MCF 10A (cell line): ENCODE data around the gene HCN2. TPM values are rescaled to one million over a fixed set of nuclear protein-coding genes. Genes with fewer than 3 reads are reported as not detected.
"Not testable (repeated sequence)": the region's sequence is repeated elsewhere in the genome, so short reads cannot be mapped to it uniquely, and the experiment has no call there.

ENCODE experiments used
- BruUV-seq: library from RNA; stranded (reverse); fragments of 400-500 nt; replicated peaks from 2 replicates; lab custom pipeline; 2021; lab: Mats Ljungman, UMichigan
- CTCF ChIA-PET: fragments of 300-600 bp; sonication (Branson Sonifier 250); formaldehyde crosslinking; extraction: SDS; loops from one replicate; lab custom pipeline; 2021; ENCODE audit warnings: antibody characterized with exemption, inconsistent platforms; lab: Yijun Ruan, JAX
- POLR2A ChIA-PET: fragments of 300-600, 350-650 bp; sonication (Branson Sonifier 250); formaldehyde crosslinking; extraction: SDS; loops from one replicate; lab custom pipeline; 2020; ENCODE audit warnings: antibody characterized with exemption, inconsistent platforms; lab: Yijun Ruan, JAX
- DNase-seq: peaks from one replicate; pipeline ENCODE4 v3.0.0-alpha.2; 2018; ENCODE audit not compliant: unreplicated experiment
- H3K27ac Mint-ChIP-seq: one replicate; pipeline ENCODE4 v1.8.0; 2022; ENCODE audit warnings: mild to moderate bottlenecking, low read depth, mixed read lengths; ENCODE audit not compliant: unreplicated experiment
- H3K27me3 Mint-ChIP-seq: one replicate; pipeline ENCODE4 v1.8.0; 2022; ENCODE audit warnings: mixed read lengths; ENCODE audit not compliant: insufficient read depth, unreplicated experiment
- H3K36me3 Mint-ChIP-seq: one replicate; pipeline ENCODE4 v1.8.0; 2022; ENCODE audit warnings: mild to moderate bottlenecking, moderate library complexity, mixed read lengths; ENCODE audit not compliant: insufficient read depth, unreplicated experiment
- H3K4me1 Mint-ChIP-seq: one replicate; pipeline ENCODE4 v1.8.0; 2022; ENCODE audit warnings: mixed read lengths; ENCODE audit not compliant: insufficient read depth, unreplicated experiment
- H3K4me3 Mint-ChIP-seq: one replicate; pipeline ENCODE4 v1.8.0; 2022; ENCODE audit warnings: mild to moderate bottlenecking, moderate library complexity, mixed read lengths; ENCODE audit not compliant: unreplicated experiment
- H3K9me3 Mint-ChIP-seq: one replicate; pipeline ENCODE4 v1.8.0; 2022; ENCODE audit warnings: mixed read lengths; ENCODE audit not compliant: unreplicated experiment
- CTCF ChIP-seq: fragments of 200-600 bp; IDR thresholded peaks from one replicate; pipeline ENCODE4 v1.8.0; 2022; ENCODE audit warnings: antibody characterized with exemption, mild to moderate bottlenecking; ENCODE audit not compliant: unreplicated experiment
- intact Hi-C: fragments of 100-400 bp; cut with micrococcal nuclease; formaldehyde crosslinking; loops from 2 replicates; pipeline ENCODE4 v1.14.1; 2022
- total RNA-seq: library from RNA; stranded (reverse); gene quantifications from 2 replicates; pipeline ENCODE4 v1.2.3, GENCODE V29; 2022

The HCN2 gene
- total RNA-seq, 1 experiment from 2014 or later = 0.68 TPM

- Mint-ChIP-seq H3K27me3 (no peaks in the 10 kb centered on the region), H3K4me3 (no peak overlapping the region), H3K9me3 (no peaks in the 10 kb centered on the region), H3K36me3 (peaks cover 49% of the 10 kb centered on the region), H3K27ac (no peak overlapping the region), H3K4me1 (peaks cover 5% of the 10 kb centered on the region)
- intact Hi-C loops = no loop called here
- TF ChIP-seq CTCF = peak; percentile 14
- no peak for DNase-seq
- BruUV-seq = no TSS peak
- ChIA-PET CTCF (interaction anchor here (0.6 to 1.0 kb wide), 4 partner anchors 35 to 103 kb away, joined by 3 read pairs; partner anchors contain the start of gene RNF126), POLR2A (interaction anchor here (0.9 to 1.1 kb wide), 2 partner anchors 29 to 56 kb away, joined by 3 to 4 read pairs; partner anchors contain the start of gene BSG)
These were observed 38.5 kb downstream of the HCN2 start for GRCh38 chr19:628168-628567.

- H3K9me3 Mint-ChIP-seq, BruUV-seq, DNase-seq, H3K4me3 Mint-ChIP-seq, intact Hi-C loops, H3K27ac Mint-ChIP-seq, H3K4me1 Mint-ChIP-seq, H3K27me3 Mint-ChIP-seq: not testable (repeated sequence)
- H3K36me3 Mint-ChIP-seq = peaks cover 42% of the 10 kb centered on the region
- ChIA-PET POLR2A (interaction anchor here (0.6 to 1.1 kb wide), 2 partner anchors 17 to 58 kb away, joined by 3 read pairs; partner anchors contain the start of gene BSG), CTCF (interaction anchor here (0.6 kb wide), 1 partner anchor 42 kb away, joined by 3 read pairs; no protein-coding TSS in a partner anchor)
These were observed 39.8 kb downstream of the HCN2 start for GRCh38 chr19:629515-629914.

GRCh38 chr19:629961-630714 lies 40.5 kb downstream of the HCN2 start:
- no peaks in the 10 kb centered on the region for H3K9me3 Mint-ChIP-seq
- intact Hi-C loops = no loop called here
- BruUV-seq = no TSS peak
- no peak overlapping the region for H3K4me3 Mint-ChIP-seq
- no peak overlapping the region for H3K27ac Mint-ChIP-seq
- H3K4me1 Mint-ChIP-seq = peaks cover 5% of the 10 kb centered on the region
- ChIA-PET CTCF (interaction anchor here (0.6 kb wide), 1 partner anchor 1668 kb away, joined by 3 read pairs; no protein-coding TSS in a partner anchor), POLR2A (interaction anchor here (0.6 kb wide), 1 partner anchor 18 kb away, joined by 3 read pairs; no protein-coding TSS in a partner anchor)
- TF ChIP-seq CTCF = no peak
- H3K27me3 Mint-ChIP-seq = no peaks in the 10 kb centered on the region
- DNase-seq = no peak
- peaks cover 39% of the 10 kb centered on the region for H3K36me3 Mint-ChIP-seq

- Mint-ChIP-seq H3K9me3 (no peaks in the 10 kb centered on the region), H3K4me3 (peak overlapping the region; percentile 84), H3K27me3 (no peaks in the 10 kb centered on the region), H3K4me1 (peaks cover 5% of the 10 kb centered on the region), H3K36me3 (peaks cover 29% of the 10 kb centered on the region), H3K27ac (peak overlapping the region; percentile 71)
- intact Hi-C loops = loop anchor here (2.0 kb wide), 3 partner anchors 26 to 100 kb away; partner anchors contain the start of gene HCN2
- TF ChIP-seq CTCF = no peak
- ChIA-PET POLR2A (interaction anchor here (0.6 to 2.5 kb wide), 9 partner anchors 28 to 269 kb away, joined by 3 to 9 read pairs (median 3); partner anchors contain the start of genes BSG and CDC34), CTCF (interaction anchor here (0.7 to 1.2 kb wide), 2 partner anchors 61 to 159 kb away, joined by 3 to 6 read pairs; no protein-coding TSS in a partner anchor)
- DNase-seq = peak; percentile 66
- BruUV-seq = no TSS peak
These were observed 42.9 kb downstream of the HCN2 start for GRCh38 chr19:632579-633067.
